CD8-positive, alpha-beta memory T cell (primary cell): ENCODE results near the gene UNC5C. TPM values are rescaled to one million over a fixed set of nuclear protein-coding genes. Genes with fewer than 3 reads are reported as not detected.

Source experiments
- CTCF ChIA-PET: fragments of 350-600 bp; sonication (Branson Sonifier 250); formaldehyde crosslinking; loops from one replicate; lab custom pipeline; 2021; ENCODE audit warnings: antibody characterized with exemption; lab: Charles Lee
- POLR2A ChIA-PET: fragments of 350-600 bp; sonication (Branson Sonifier 250); formaldehyde crosslinking; loops from one replicate; lab custom pipeline; 2021; ENCODE audit warnings: antibody characterized with exemption; lab: Charles Lee
- DNase-seq, 5 donors: peaks; one replicate each; pipeline versions ENCODE4 v3.0.0 to v3.0.0-alpha.2; 2020 to 2022; ENCODE audit warnings: mixed read lengths in 1 of 5
- H3K27ac ChIP-seq: one replicate; pipeline ENCODE4 v1.7.0; 2013; ENCODE audit warnings: low read depth, mild to moderate bottlenecking, low read length, moderate library complexity
- H3K27me3 ChIP-seq: 2 replicates; pipeline ENCODE4 v1.7.0; 2013; ENCODE audit warnings: low read length, mild to moderate bottlenecking; ENCODE audit not compliant: insufficient read depth, poor library complexity, severe bottlenecking
- H3K36me3 ChIP-seq: 2 replicates; pipeline ENCODE4 v1.7.0; 2013; ENCODE audit warnings: mild to moderate bottlenecking, low read length, moderate library complexity; ENCODE audit not compliant: insufficient read depth
- H3K4me1 ChIP-seq: 2 replicates; pipeline ENCODE4 v1.7.0; 2013; ENCODE audit warnings: mild to moderate bottlenecking, low read length, moderate library complexity; ENCODE audit not compliant: insufficient read depth
- H3K4me3 ChIP-seq: 2 replicates; pipeline ENCODE4 v1.7.0; 2013; ENCODE audit warnings: mild to moderate bottlenecking, low read length
- H3K9me3 ChIP-seq: 2 replicates; pipeline ENCODE4 v1.7.0; 2013; ENCODE audit warnings: mild to moderate bottlenecking, low read length
- H3K27ac Mint-ChIP-seq, 8 donors: one replicate each; pipeline ENCODE4 v1.8.0; 2020 to 2021; ENCODE audit warnings: mixed read lengths in 8 of 8, mild to moderate bottlenecking in 6 of 8, inconsistent platforms in 3 of 8, moderate library complexity in 3 of 8
- H3K27me3 Mint-ChIP-seq, 2 donors: one replicate each; pipeline ENCODE4 v1.8.0; 2020 to 2021; ENCODE audit warnings: mixed read lengths in 2 of 2, mild to moderate bottlenecking in 1 of 2, moderate library complexity in 1 of 2
- H3K36me3 Mint-ChIP-seq, 3 donors: one replicate each; pipeline ENCODE4 v1.8.0; 2020 to 2021; ENCODE audit warnings: mixed read lengths in 3 of 3, inconsistent platforms in 1 of 3, mild to moderate bottlenecking in 1 of 3
- H3K4me1 Mint-ChIP-seq, 3 donors: one replicate each; pipeline ENCODE4 v1.8.0; 2020 to 2021; ENCODE audit warnings: mixed read lengths in 3 of 3, inconsistent platforms in 1 of 3, mild to moderate bottlenecking in 1 of 3
- H3K4me3 Mint-ChIP-seq, 7 donors: one replicate each; pipeline ENCODE4 v1.8.0; 2020 to 2021; ENCODE audit warnings: mixed read lengths in 7 of 7, mild to moderate bottlenecking in 6 of 7, moderate library complexity in 4 of 7, inconsistent platforms in 2 of 7
- H3K9me3 Mint-ChIP-seq, 5 donors: one replicate each; pipeline ENCODE4 v1.8.0; 2020 to 2022; ENCODE audit warnings: mixed read lengths in 5 of 5, mild to moderate bottlenecking in 3 of 5, moderate library complexity in 2 of 5, inconsistent platforms in 1 of 5
- polyA plus RNA-seq: library from polyadenylated mRNA; unstranded; fragments of 300-500 nt; fragmentation: Illumina TruSeq; gene quantifications from one replicate; pipeline ENCODE4 v1.2.3, GENCODE V29; 2021
- total RNA-seq, 2 experiments: library from RNA; stranded (reverse); gene quantifications; one replicate each; pipeline ENCODE4 v1.2.3, GENCODE V29; 2021

UNC5C gene
- total and polyA plus RNA-seq, 3 experiments from 2014 or later: not detected

DNA sequence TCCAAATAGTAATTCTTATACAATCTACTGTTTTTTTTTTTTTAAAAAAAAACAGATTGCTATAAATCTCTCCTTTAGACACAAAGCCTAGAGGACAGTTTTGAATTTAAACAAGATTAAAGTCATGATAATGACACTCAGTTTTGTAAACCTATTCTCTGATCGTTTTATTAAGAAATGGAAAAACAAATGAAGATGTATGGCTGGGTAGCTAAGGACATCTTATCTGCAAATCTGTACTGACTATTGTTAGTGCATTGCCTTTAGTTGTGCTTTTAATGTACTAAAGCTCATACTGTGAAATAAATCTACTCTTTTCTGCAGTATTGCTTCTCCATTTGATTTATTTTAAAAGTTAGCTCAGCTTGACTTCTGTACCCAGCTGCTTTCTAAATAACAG, 155.0 kb downstream of the UNC5C start:
- Mint-ChIP-seq H3K27me3 (no peaks in the 10 kb centered on the region), H3K4me3 (no peak overlapping the region), H3K9me3 (peaks cover 0 to 2% (median 0%) of the 10 kb centered on the region in 5 donors), H3K4me1 (no peaks in the 10 kb centered on the region), H3K27ac (no peak overlapping the region), H3K36me3 (no peaks in the 10 kb centered on the region)
- ChIA-PET CTCF (no interaction called here), POLR2A (no interaction called here)
- Histone ChIP-seq H3K27me3 (no peaks in the 10 kb centered on the region), H3K36me3 (no peaks in the 10 kb centered on the region), H3K4me1 (no peaks in the 10 kb centered on the region), H3K9me3 (no peaks in the 10 kb centered on the region), H3K27ac (no peak overlapping the region), H3K4me3 (no peak overlapping the region)
- DNase-seq: no peak

DNA sequence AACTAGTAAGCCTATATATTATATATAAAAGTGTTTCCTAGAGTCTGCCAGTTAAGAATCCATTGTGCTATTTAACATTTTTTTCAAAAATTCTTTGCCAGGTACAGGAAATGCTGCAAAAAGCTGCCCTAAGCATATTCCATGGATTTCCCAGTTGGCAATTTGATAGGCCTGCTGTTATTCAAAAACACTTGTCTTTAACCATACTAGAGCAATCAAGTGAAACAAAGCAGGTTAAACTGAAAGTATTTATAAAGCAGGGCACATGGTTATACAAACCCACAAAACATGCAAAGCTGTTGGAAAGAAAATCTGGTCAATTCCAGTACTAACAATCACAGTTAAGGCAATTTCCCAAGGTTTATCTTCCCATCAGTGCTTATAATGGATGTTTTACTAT, 159.9 kb downstream of the UNC5C start:
- CTCF ChIA-PET: no interaction called here
- no peaks in the 10 kb centered on the region for H3K4me1 ChIP-seq
- POLR2A ChIA-PET: no interaction called here
- Mint-ChIP-seq H3K4me1 (no peaks in the 10 kb centered on the region), H3K27me3 (no peaks in the 10 kb centered on the region), H3K27ac (no peak overlapping the region), H3K9me3 (peaks cover 0 to 10% (median 0%) of the 10 kb centered on the region in 5 donors), H3K4me3 (no peak overlapping the region), H3K36me3 (no peaks in the 10 kb centered on the region)
- no peaks in the 10 kb centered on the region for H3K27me3 ChIP-seq
- H3K9me3 ChIP-seq: no peaks in the 10 kb centered on the region
- no peaks in the 10 kb centered on the region for H3K36me3 ChIP-seq
- no peak overlapping the region for H3K27ac ChIP-seq
- DNase-seq: no peak
- H3K4me3 ChIP-seq: no peak overlapping the region

GRCh38 chr4:95387719-95388118, 161.1 kb downstream of the UNC5C start:
- ChIA-PET POLR2A (no interaction called here), CTCF (no interaction called here)
- no peak overlapping the region for H3K27ac Mint-ChIP-seq
- no peaks in the 10 kb centered on the region for H3K27me3 ChIP-seq
- peaks cover 0 to 10% (median 0%) of the 10 kb centered on the region in 5 donors for H3K9me3 Mint-ChIP-seq
- no peaks in the 10 kb centered on the region for H3K27me3 Mint-ChIP-seq
- H3K4me3 Mint-ChIP-seq: no peak overlapping the region
- no peaks in the 10 kb centered on the region for H3K9me3 ChIP-seq
- no peaks in the 10 kb centered on the region for H3K36me3 Mint-ChIP-seq
- H3K4me3 ChIP-seq: no peak overlapping the region
- no peak overlapping the region for H3K27ac ChIP-seq
- no peaks in the 10 kb centered on the region for H3K4me1 Mint-ChIP-seq
- H3K36me3 ChIP-seq: no peaks in the 10 kb centered on the region
- no peak for DNase-seq
- no peaks in the 10 kb centered on the region for H3K4me1 ChIP-seq

DNA sequence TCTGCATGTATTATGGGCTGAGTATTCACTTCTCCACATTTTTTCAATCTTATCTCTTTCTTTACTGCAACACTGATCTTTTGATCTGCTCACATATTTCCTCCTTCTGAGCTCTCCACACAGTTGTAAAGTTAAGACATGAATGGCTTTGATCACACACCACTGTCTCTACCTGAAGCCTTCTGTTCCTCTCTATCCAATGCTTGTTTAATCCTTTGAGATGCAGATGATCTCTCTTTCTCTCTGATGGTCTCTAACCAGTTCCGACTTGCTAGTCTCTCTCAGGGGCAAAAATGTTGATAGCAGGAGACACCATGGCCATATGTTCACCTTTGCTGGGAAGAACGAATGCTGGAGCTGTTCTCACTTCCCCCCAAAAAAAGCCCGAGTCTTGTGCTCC, 162.4 kb downstream of the UNC5C start:
- no peak for DNase-seq
- CTCF ChIA-PET: no interaction called here

GRCh38 chr4:95381843-95382580, 166.8 kb downstream of the UNC5C start:
- POLR2A ChIA-PET: no interaction called here
- no peaks in the 10 kb centered on the region for H3K4me1 Mint-ChIP-seq
- CTCF ChIA-PET: no interaction called here
- no peaks in the 10 kb centered on the region for H3K36me3 ChIP-seq
- H3K9me3 ChIP-seq: no peaks in the 10 kb centered on the region
- no peaks in the 10 kb centered on the region for H3K36me3 Mint-ChIP-seq
- DNase-seq: no peak
- no peak overlapping the region for H3K4me3 Mint-ChIP-seq
- H3K27ac ChIP-seq: no peak overlapping the region
- H3K9me3 Mint-ChIP-seq: peaks cover 0 to 17% (median 0%) of the 10 kb centered on the region in 5 donors
- no peaks in the 10 kb centered on the region for H3K27me3 Mint-ChIP-seq
- no peak overlapping the region for H3K4me3 ChIP-seq
- no peaks in the 10 kb centered on the region for H3K27me3 ChIP-seq
- no peaks in the 10 kb centered on the region for H3K4me1 ChIP-seq
- no peak overlapping the region for H3K27ac Mint-ChIP-seq

More for the DNA sequence above, 162.4 kb downstream of the UNC5C start:
- Mint-ChIP-seq H3K4me3 (no peak overlapping the region), H3K27ac (no peak overlapping the region), H3K27me3 (no peaks in the 10 kb centered on the region), H3K36me3 (no peaks in the 10 kb centered on the region), H3K4me1 (no peaks in the 10 kb centered on the region), H3K9me3 (peaks cover 0 to 10% (median 0%) of the 10 kb centered on the region in 5 donors)
- no peak overlapping the region for H3K4me3 ChIP-seq
- POLR2A ChIA-PET: no interaction called here
- H3K27ac ChIP-seq: no peak overlapping the region
- H3K27me3 ChIP-seq: no peaks in the 10 kb centered on the region
- H3K9me3 ChIP-seq: no peaks in the 10 kb centered on the region
- no peaks in the 10 kb centered on the region for H3K4me1 ChIP-seq
- H3K36me3 ChIP-seq: no peaks in the 10 kb centered on the region

- Histone ChIP-seq H3K4me1 (no peaks in the 10 kb centered on the region), H3K27ac (no peak overlapping the region), H3K36me3 (no peaks in the 10 kb centered on the region), H3K27me3 (no peaks in the 10 kb centered on the region), H3K9me3 (no peaks in the 10 kb centered on the region), H3K4me3 (no peak overlapping the region)
- CTCF ChIA-PET: no interaction called here
- Mint-ChIP-seq H3K27me3 (no peaks in the 10 kb centered on the region), H3K4me3 (no peak overlapping the region), H3K9me3 (peaks cover 0 to 13% (median 0%) of the 10 kb centered on the region in 5 donors), H3K4me1 (no peaks in the 10 kb centered on the region), H3K36me3 (no peaks in the 10 kb centered on the region), H3K27ac (no peak overlapping the region)
- no peak for DNase-seq
- POLR2A ChIA-PET: no interaction called here
Observed at GRCh38 chr4:95379633-95380032, 169.1 kb downstream of the UNC5C start.

- ChIA-PET POLR2A (no interaction called here), CTCF (no interaction called here)
- H3K4me1 Mint-ChIP-seq: no peaks in the 10 kb centered on the region
- H3K9me3 Mint-ChIP-seq: peaks cover 0 to 7% (median 0%) of the 10 kb centered on the region in 5 donors
- no peaks in the 10 kb centered on the region for H3K36me3 Mint-ChIP-seq
- H3K4me3 Mint-ChIP-seq: no peak overlapping the region
- H3K27me3 Mint-ChIP-seq: no peaks in the 10 kb centered on the region
- no peak overlapping the region for H3K27ac ChIP-seq
- H3K27me3 ChIP-seq: no peaks in the 10 kb centered on the region
- DNase-seq: no peak
- H3K36me3 ChIP-seq: no peaks in the 10 kb centered on the region
- no peaks in the 10 kb centered on the region for H3K4me1 ChIP-seq
- H3K4me3 ChIP-seq: no peak overlapping the region
- H3K27ac Mint-ChIP-seq: no peak overlapping the region
- H3K9me3 ChIP-seq: no peaks in the 10 kb centered on the region
Observed at GRCh38 chr4:95377366-95377900, 171.3 kb downstream of the UNC5C start.

DNA sequence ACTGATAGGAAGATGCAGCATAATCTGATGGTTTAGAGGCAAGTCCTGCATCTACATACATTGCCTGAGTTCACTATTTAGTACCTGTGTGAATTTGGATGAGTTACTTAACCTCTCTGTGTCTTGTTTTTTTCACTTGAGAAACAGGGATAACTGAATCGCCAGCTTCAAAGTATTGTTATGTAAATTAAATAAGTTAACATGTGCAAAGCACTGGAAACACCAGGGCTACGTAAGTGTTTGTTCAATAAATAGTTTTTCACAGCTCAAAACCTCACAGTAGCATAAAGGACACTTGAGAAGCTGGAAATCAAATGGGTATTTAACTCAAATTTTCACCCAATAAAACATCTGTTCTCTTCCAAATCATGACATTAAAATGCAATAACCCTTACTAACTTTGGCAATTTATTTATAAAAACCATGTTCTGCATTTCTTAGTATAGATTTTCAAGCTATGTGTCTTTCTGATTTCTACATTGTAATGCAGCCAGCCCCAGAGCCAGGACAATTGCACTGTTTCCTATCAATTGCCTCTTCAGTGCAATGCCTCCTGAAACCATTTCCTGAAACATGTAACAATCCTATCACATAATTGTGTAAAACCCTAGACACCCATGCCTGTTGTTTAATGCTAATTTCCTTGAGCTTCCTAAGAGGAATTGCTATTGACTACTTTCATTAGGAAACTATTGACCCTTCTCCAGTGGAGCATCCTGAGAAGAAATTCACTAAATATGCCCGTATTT, 177.1 kb downstream of the UNC5C start:
- Mint-ChIP-seq H3K27ac (no peak overlapping the region), H3K9me3 (peaks cover 0 to 4% (median 0%) of the 10 kb centered on the region in 5 donors), H3K4me3 (no peak overlapping the region), H3K4me1 (no peaks in the 10 kb centered on the region), H3K27me3 (no peaks in the 10 kb centered on the region), H3K36me3 (no peaks in the 10 kb centered on the region)
- Histone ChIP-seq H3K4me3 (no peak overlapping the region), H3K27ac (no peak overlapping the region), H3K4me1 (no peaks in the 10 kb centered on the region), H3K9me3 (no peaks in the 10 kb centered on the region), H3K27me3 (no peaks in the 10 kb centered on the region), H3K36me3 (no peaks in the 10 kb centered on the region)
- DNase-seq: no peak
- CTCF ChIA-PET: no interaction called here
- POLR2A ChIA-PET: no interaction called here
